Epithelial cell of esophagus (primary cell): Measurements from ENCODE around the gene NDUFA7.
"Not testable (repeated sequence)": the region's sequence is repeated elsewhere in the genome, so short reads cannot be mapped to it uniquely, and the experiment has no call there.

Experiments
- DNase-seq: peaks from one replicate; pipeline ENCODE4 v3.0.0; 2010; ENCODE audit warnings: low read depth
- H3K4me3 ChIP-seq: 2 replicates; pipeline ENCODE4 v1.5.1; 2011; ENCODE audit warnings: mild to moderate bottlenecking, low read length, control low read depth
- CTCF ChIP-seq: IDR thresholded peaks from 2 replicates; pipeline ENCODE4 v1.5.1; 2011; ENCODE audit warnings: low read depth, mild to moderate bottlenecking, low read length, control low read depth, inconsistent platforms; ENCODE audit not compliant: insufficient read depth; ENCODE audit errors: missing control alignments

Gene NDUFA7

GRCh38 chr19:8361921-8362793 lies 41.0 kb upstream of the NDUFA7 start:
- DNase-seq = peak; percentile 100
- TF ChIP-seq CTCF = no peak
- H3K4me3 ChIP-seq = no peak overlapping the region

GRCh38 chr19:8360196-8360595 lies 39.0 kb upstream of the NDUFA7 start:
- TF ChIP-seq CTCF = no peak
- DNase-seq = no peak
- H3K4me3 ChIP-seq = no peak overlapping the region

- no peak overlapping the region for H3K4me3 ChIP-seq
- TF ChIP-seq CTCF = no peak
- no peak for DNase-seq
Measured at GRCh38 chr19:8358948-8359347, 37.8 kb upstream of the NDUFA7 start.

- H3K4me3 ChIP-seq = no peak overlapping the region
- no peak for DNase-seq
- no peak for TF ChIP-seq CTCF
Measured at GRCh38 chr19:8357007-8357521, 35.9 kb upstream of the NDUFA7 start.

GRCh38 chr19:8355631-8356402 lies 34.6 kb upstream of the NDUFA7 start:
- H3K4me3 ChIP-seq = no peak overlapping the region
- no peak for TF ChIP-seq CTCF
- DNase-seq = peak; percentile 78

GRCh38 chr19:8352845-8353244 lies 31.7 kb upstream of the NDUFA7 start:
- not testable (repeated sequence) for DNase-seq, H3K4me3 ChIP-seq

GRCh38 chr19:8352134-8352827 lies 31.1 kb upstream of the NDUFA7 start:
- no peak for TF ChIP-seq CTCF
- peak overlapping the region; percentile 8 for H3K4me3 ChIP-seq
- DNase-seq = no peak

- H3K4me3 ChIP-seq, DNase-seq: not testable (repeated sequence)
Measured at GRCh38 chr19:8349629-8350372, 28.6 kb upstream of the NDUFA7 start.
